22Rv1 (cell line): ENCODE data around the gene TMEM255B.

ENCODE experiments used
- CTCF ChIP-seq: fragments of 450-650 bp; IDR thresholded peaks from 2 replicates; pipeline ENCODE4 v1.5.1; 2017; ENCODE audit warnings: mild to moderate bottlenecking
- ZFX ChIP-seq: fragments of 450-650 bp; IDR thresholded peaks from 2 replicates; pipeline ENCODE4 v1.6.1; 2017; ENCODE audit warnings: antibody characterized with exemption, borderline replicate concordance

- no peak for TF ChIP-seq CTCF
- no peak for TF ChIP-seq ZFX
Measured at GRCh38 chr13:113856716-113857065, 97.7 kb downstream of the TMEM255B start.
